Uterus (tissue), 2 donors: Measurements from ENCODE around the gene UBR4.

Experiments
- CTCF ChIP-seq, 4 experiments: fragments of 200-600 bp in 2 of 4; fragments of 450-650 bp in 2 of 4; sonication (generic) in 2 of 4; IDR thresholded peaks; one replicate each; pipeline ENCODE4 v1.5.1; 2016 to 2019; ENCODE audit warnings: antibody characterized with exemption in 4 of 4, mild to moderate bottlenecking in 2 of 4, moderate library complexity in 1 of 4
- POLR2A ChIP-seq, 2 donors: fragments of 450-650 bp; IDR thresholded peaks; one replicate each; pipeline ENCODE4 v1.6.1; 2016; ENCODE audit warnings: antibody characterized with exemption in 2 of 2, mild to moderate bottlenecking in 1 of 2, moderate library complexity in 1 of 2

- no peak for TF ChIP-seq CTCF (IDR thresholded peaks at IDR 0.05)
- TF ChIP-seq POLR2A (IDR thresholded peaks at IDR 0.05) = no peak
Observed at GRCh38 chr1:19078536-19078935, 131.5 kb downstream of the UBR4 start.
